Lower leg skin (tissue), 3 donors: ENCODE results near the gene GOLIM4.

Source experiments
- CTCF ChIP-seq, 3 donors: fragments of 450-650 bp; IDR thresholded peaks; one replicate each; pipeline ENCODE4 v1.5.1; 2016; ENCODE audit warnings: antibody characterized with exemption in 3 of 3, mild to moderate bottlenecking in 3 of 3, moderate library complexity in 2 of 3
- POLR2A ChIP-seq, 2 donors: fragments of 450-650 bp; IDR thresholded peaks; one replicate each; pipeline ENCODE4 v1.6.1; 2016 to 2017; ENCODE audit warnings: antibody characterized with exemption in 2 of 2, mild to moderate bottlenecking in 1 of 2, moderate library complexity in 1 of 2

- TF ChIP-seq POLR2A (IDR thresholded peaks at IDR 0.05) (no peak), CTCF (IDR thresholded peaks at IDR 0.05) (no peak)
These were observed 39.2 kb upstream of the GOLIM4 start for GRCh38 chr3:168134931-168135330.
